Transverse colon (tissue), 4 donors: ENCODE results near the gene TET2.

Source experiments
- CTCF ChIP-seq, 5 experiments: fragments of 200-600 bp in 3 of 5; fragments of 450-650 bp in 2 of 5; sonication (generic) in 3 of 5; IDR thresholded peaks; 1 replicate in 2 of 5; 2 replicates in 3 of 5; pipeline ENCODE4 v1.5.1; 2016 to 2017; ENCODE audit warnings: antibody characterized with exemption in 5 of 5, inconsistent platforms in 3 of 5, mild to moderate bottlenecking in 2 of 5, moderate library complexity in 1 of 5
- EP300 ChIP-seq: sonication (generic); formaldehyde crosslinking; IDR thresholded peaks from one replicate; pipeline ENCODE4 v1.6.1; 2017; ENCODE audit warnings: antibody characterized with exemption, low read depth
- POLR2A ChIP-seq: fragments of 450-650 bp; IDR thresholded peaks from one replicate; pipeline ENCODE4 v1.6.1; 2016; ENCODE audit warnings: antibody characterized with exemption, mild to moderate bottlenecking, moderate library complexity
- POLR2AphosphoS5 ChIP-seq, 3 donors: sonication (generic); formaldehyde crosslinking; IDR thresholded peaks; one replicate each; pipeline ENCODE4 v1.6.1; 2016; ENCODE audit warnings: antibody characterized with exemption in 3 of 3

DNA sequence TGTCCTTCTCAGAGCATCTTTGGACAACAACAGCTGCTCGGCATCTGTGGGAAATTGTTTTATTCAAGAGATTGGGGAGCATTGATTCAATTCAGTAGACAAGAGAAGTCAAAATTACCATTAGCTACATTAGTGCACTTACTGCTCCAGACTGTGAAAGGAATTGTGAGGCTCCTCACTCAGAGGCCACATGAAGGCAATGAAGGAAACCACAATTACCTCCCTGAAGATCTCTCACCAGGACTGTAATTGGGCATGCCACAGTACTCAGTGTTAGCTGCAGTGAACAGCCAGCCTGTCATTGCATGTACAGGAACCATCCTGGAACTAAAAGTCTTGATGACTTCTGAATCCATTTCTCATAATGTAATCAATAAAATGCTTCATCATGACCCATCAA lies 182.4 kb downstream of the TET2 start:
- TF ChIP-seq POLR2AphosphoS5 (IDR thresholded peaks at IDR 0.05) (no peak), EP300 (no peak), CTCF (IDR thresholded peaks at IDR 0.05) (no peak), POLR2A (no peak)
